C4-2B (cell line): Measurements from ENCODE around the gene GRAP2.

Experiments
- CTCF ChIP-seq: fragments of 450-650 bp; conservative IDR thresholded peaks from 2 replicates; pipeline ENCODE4 v1.5.1; 2017; ENCODE audit warnings: mild to moderate bottlenecking
- ZFX ChIP-seq: fragments of 450-650 bp; IDR thresholded peaks from 2 replicates; pipeline ENCODE4 v1.6.1; 2017

- TF ChIP-seq CTCF (0 out of 2 replicates have a peak, but pooled peaks have one; percentile 5), ZFX (no peak)
These were observed 34.7 kb downstream of the GRAP2 start for GRCh38 chr22:39935612-39936011.
